BLaER1 (cell line): Measurements from ENCODE around the gene DUOXA1.

ENCODE experiments used
- H3K27ac ChIP-seq: shearing (Covaris generic); formaldehyde crosslinking; 2 replicates; pipeline ENCODE4 v1.8.1; 2022
- H3K27me3 ChIP-seq: shearing (Covaris generic); formaldehyde crosslinking; 2 replicates; pipeline ENCODE4 v1.8.1; 2022
- H3K36me3 ChIP-seq: shearing (Covaris generic); formaldehyde crosslinking; 2 replicates; pipeline ENCODE4 v1.8.1; 2022
- H3K4me1 ChIP-seq: shearing (Covaris generic); formaldehyde crosslinking; 2 replicates; pipeline ENCODE4 v1.8.1; 2022
- H3K4me2 ChIP-seq: shearing (Covaris generic); formaldehyde crosslinking; 2 replicates; pipeline ENCODE4 v1.8.1; 2022
- H3K4me3 ChIP-seq: shearing (Covaris generic); formaldehyde crosslinking; 2 replicates; pipeline ENCODE4 v1.8.1; 2022
- H3K9ac ChIP-seq: shearing (Covaris generic); formaldehyde crosslinking; 2 replicates; pipeline ENCODE4 v1.8.1; 2022
- H3K9me3 ChIP-seq: shearing (Covaris generic); formaldehyde crosslinking; 2 replicates; pipeline ENCODE4 v1.8.1; 2022
- H4K20me1 ChIP-seq: shearing (Covaris generic); formaldehyde crosslinking; 2 replicates; pipeline ENCODE4 v1.8.1; 2022
- Cebpa-rat ChIP-seq: shearing (Covaris generic); IDR thresholded peaks from 2 replicates; pipeline ENCODE4 v1.8.1; 2022

The DUOXA1 gene

DNA sequence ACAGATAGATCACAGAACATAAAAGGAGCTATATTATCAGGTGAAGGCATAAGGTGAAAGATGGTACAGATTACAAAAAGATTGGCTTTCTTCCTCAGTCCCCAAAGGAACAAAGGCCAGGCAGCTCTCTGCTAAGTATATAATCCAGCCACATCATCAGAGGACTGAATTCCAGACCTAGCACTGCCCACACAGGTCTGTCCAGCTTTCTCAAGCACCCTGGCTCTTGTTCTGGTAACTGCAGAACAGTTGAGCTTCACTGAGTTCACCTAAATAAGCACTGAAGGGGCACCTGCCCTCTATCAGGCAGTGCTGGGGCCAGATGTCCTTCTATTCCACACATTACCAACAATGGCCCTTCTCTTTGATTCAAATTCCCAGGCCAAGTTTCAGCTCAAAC is 6.3 kb downstream of the DUOXA1 start:
- TF ChIP-seq Cebpa-rat: no peak
- no peak overlapping the region for H3K27ac ChIP-seq
- no peak overlapping the region for H3K4me3 ChIP-seq
- H3K9me3 ChIP-seq: no peaks in the 10 kb centered on the region
- no peak overlapping the region for H3K4me2 ChIP-seq
- no peaks in the 10 kb centered on the region for H3K27me3 ChIP-seq
- H3K4me1 ChIP-seq: no peaks in the 10 kb centered on the region
- no peak overlapping the region for H3K9ac ChIP-seq
- no peaks in the 10 kb centered on the region for H4K20me1 ChIP-seq
- H3K36me3 ChIP-seq: no peaks in the 10 kb centered on the region

DNA sequence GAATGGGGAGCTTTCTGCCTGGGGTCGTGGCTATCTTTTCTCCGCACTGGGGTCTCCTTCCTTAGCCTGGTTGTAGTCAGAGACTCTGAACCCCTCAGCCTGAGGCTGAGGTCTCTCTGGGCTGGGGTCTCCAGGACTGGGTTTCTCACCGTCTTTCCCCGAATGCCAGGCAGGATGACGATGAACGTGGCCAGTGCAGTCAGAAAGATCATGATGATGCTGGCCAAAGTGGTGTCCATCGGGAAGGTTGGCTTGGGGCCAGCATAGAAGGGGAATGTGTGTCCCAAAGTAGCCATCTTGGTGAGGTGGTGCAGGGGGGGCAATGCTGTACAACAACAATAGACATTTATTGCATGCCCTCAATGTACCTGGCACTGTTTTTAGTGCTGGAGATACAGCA is 7.0 kb downstream of the DUOXA1 start:
- peaks cover 3% of the 10 kb centered on the region for H3K27me3 ChIP-seq
- no peak overlapping the region for H3K9ac ChIP-seq
- no peak overlapping the region for H3K4me2 ChIP-seq
- no peaks in the 10 kb centered on the region for H3K36me3 ChIP-seq
- H3K9me3 ChIP-seq: no peaks in the 10 kb centered on the region
- H3K4me1 ChIP-seq: no peaks in the 10 kb centered on the region
- no peak for TF ChIP-seq Cebpa-rat
- no peaks in the 10 kb centered on the region for H4K20me1 ChIP-seq
- H3K4me3 ChIP-seq: no peak overlapping the region
- no peak overlapping the region for H3K27ac ChIP-seq

DNA sequence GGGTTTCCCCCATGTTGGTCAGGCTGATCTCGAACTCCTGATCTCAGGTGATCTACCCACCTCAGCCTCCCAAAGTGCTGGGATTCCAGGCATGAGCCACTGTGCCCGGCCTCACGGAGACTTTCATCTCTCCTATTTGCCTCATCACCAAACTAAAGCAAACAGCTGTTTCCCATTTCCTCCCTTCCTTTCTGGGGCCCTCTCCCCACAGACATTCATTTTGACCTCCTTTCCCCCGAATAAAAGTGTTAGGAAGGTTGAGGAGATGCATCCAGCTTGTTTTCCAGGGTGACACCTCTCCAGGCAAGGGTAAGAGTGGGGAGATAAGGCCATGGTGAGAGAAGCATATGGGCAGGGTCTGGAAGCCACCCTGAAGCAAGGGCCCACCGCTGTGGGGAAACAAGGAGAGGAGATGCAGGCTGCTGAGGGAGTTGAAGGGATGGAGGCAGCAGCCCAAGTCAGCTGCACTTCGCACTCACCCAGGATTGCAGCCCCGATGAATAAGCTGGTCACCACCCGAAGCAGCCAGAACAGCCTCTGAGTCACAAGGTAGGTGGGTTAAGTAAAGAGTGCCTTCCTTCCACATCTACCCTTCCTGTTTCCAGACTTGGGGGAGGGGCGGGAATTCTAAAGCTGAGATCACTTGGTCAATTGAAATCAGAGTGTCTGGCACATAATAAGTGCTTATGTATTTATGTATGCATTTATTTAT is 7.8 kb downstream of the DUOXA1 start:
- Histone ChIP-seq H3K4me1 (no peaks in the 10 kb centered on the region), H3K27me3 (peaks cover 11% of the 10 kb centered on the region), H3K9me3 (no peaks in the 10 kb centered on the region), H3K4me3 (no peak overlapping the region), H3K9ac (no peak overlapping the region), H4K20me1 (no peaks in the 10 kb centered on the region), H3K36me3 (no peaks in the 10 kb centered on the region), H3K27ac (no peak overlapping the region), H3K4me2 (no peak overlapping the region)
- TF ChIP-seq Cebpa-rat: no peak

- no peak for TF ChIP-seq Cebpa-rat
- H3K27ac ChIP-seq: no peak overlapping the region
- no peaks in the 10 kb centered on the region for H3K36me3 ChIP-seq
- H3K27me3 ChIP-seq: peaks cover 20% of the 10 kb centered on the region
- H3K9me3 ChIP-seq: no peaks in the 10 kb centered on the region
- no peak overlapping the region for H3K4me2 ChIP-seq
- H3K4me1 ChIP-seq: no peaks in the 10 kb centered on the region
- no peak overlapping the region for H3K4me3 ChIP-seq
- no peak overlapping the region for H3K9ac ChIP-seq
- H4K20me1 ChIP-seq: no peaks in the 10 kb centered on the region
Measured at GRCh38 chr15:45121020-45121419, 8.7 kb downstream of the DUOXA1 start.

- Histone ChIP-seq H3K4me1 (no peaks in the 10 kb centered on the region), H3K27me3 (peaks cover 27% of the 10 kb centered on the region), H3K9me3 (no peaks in the 10 kb centered on the region), H3K4me2 (no peak overlapping the region), H3K36me3 (no peaks in the 10 kb centered on the region), H3K27ac (no peak overlapping the region), H4K20me1 (no peaks in the 10 kb centered on the region), H3K9ac (no peak overlapping the region), H3K4me3 (no peak overlapping the region)
- TF ChIP-seq Cebpa-rat: no peak
Measured at GRCh38 chr15:45120081-45120972, 9.4 kb downstream of the DUOXA1 start.

- H3K9ac ChIP-seq: no peak overlapping the region
- H3K36me3 ChIP-seq: no peaks in the 10 kb centered on the region
- peaks cover 7% of the 10 kb centered on the region for H3K9me3 ChIP-seq
- no peak overlapping the region for H3K27ac ChIP-seq
- peaks cover 40% of the 10 kb centered on the region for H3K27me3 ChIP-seq
- no peak for TF ChIP-seq Cebpa-rat
- H3K4me1 ChIP-seq: no peaks in the 10 kb centered on the region
- no peak overlapping the region for H3K4me2 ChIP-seq
- no peaks in the 10 kb centered on the region for H4K20me1 ChIP-seq
- H3K4me3 ChIP-seq: no peak overlapping the region
Measured at GRCh38 chr15:45118996-45119395, 10.7 kb downstream of the DUOXA1 start.

DNA sequence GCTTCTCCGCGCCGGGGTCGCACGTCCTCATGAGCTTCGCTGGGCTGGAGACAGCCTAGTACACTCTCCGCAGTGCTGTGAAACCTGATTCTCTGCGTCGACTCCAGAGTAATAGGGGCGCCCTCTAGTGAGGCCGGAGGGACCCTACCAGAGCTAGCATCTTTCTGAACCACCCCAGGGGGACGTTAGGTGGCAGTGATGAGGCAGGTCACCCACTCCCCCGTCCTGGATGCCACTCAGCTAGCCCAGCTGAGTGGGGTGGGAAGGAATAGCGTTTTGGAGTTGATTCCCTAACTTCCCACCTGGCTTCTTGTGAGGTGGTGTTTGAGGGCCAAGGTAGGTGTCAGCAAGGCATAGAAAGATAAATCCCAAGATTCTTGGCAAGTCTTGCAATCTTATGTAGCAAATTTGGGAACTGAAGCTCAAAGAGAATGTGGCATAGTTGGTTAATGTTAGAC is 11.5 kb downstream of the DUOXA1 start:
- peaks cover 16% of the 10 kb centered on the region for H3K9me3 ChIP-seq
- no peak overlapping the region for H3K27ac ChIP-seq
- no peaks in the 10 kb centered on the region for H3K4me1 ChIP-seq
- H3K4me2 ChIP-seq: peak overlapping the region; percentile 20; the same call in 1 of the 2 replicates
- no peak overlapping the region for H3K9ac ChIP-seq
- H3K4me3 ChIP-seq: no peak overlapping the region
- H3K36me3 ChIP-seq: no peaks in the 10 kb centered on the region
- TF ChIP-seq Cebpa-rat: no peak
- peaks cover 48% of the 10 kb centered on the region for H3K27me3 ChIP-seq
- H4K20me1 ChIP-seq: no peaks in the 10 kb centered on the region

- Histone ChIP-seq H3K9me3 (peaks cover 22% of the 10 kb centered on the region), H3K36me3 (no peaks in the 10 kb centered on the region), H3K27me3 (peaks cover 55% of the 10 kb centered on the region), H3K27ac (no peak overlapping the region), H3K4me3 (no peak overlapping the region), H3K4me1 (no peaks in the 10 kb centered on the region), H3K9ac (no peak overlapping the region), H3K4me2 (peak overlapping the region; percentile 20; the same call in 1 of the 2 replicates), H4K20me1 (no peaks in the 10 kb centered on the region)
- no peak for TF ChIP-seq Cebpa-rat
Measured at GRCh38 chr15:45117308-45118130, 12.2 kb downstream of the DUOXA1 start.

GRCh38 chr15:45116482-45117307 is 13.0 kb downstream of the DUOXA1 start:
- Histone ChIP-seq H3K9me3 (peaks cover 30% of the 10 kb centered on the region), H3K4me2 (no peak overlapping the region), H3K27me3 (peaks cover 63% of the 10 kb centered on the region), H3K36me3 (no peaks in the 10 kb centered on the region), H3K27ac (no peak overlapping the region), H3K9ac (no peak overlapping the region), H3K4me3 (no peak overlapping the region), H4K20me1 (no peaks in the 10 kb centered on the region), H3K4me1 (no peaks in the 10 kb centered on the region)
- no peak for TF ChIP-seq Cebpa-rat
